Hippocampal formation (tissue), 2 donors: ENCODE data around the gene REPS1.
"Not testable (repeated sequence)": the region's sequence is repeated elsewhere in the genome, so short reads cannot be mapped to it uniquely, and the experiment has no call there.

Experiments
- DNase-seq, 2 donors: peaks; one replicate each; lab custom pipeline; 2025; lab: John Stamatoyannopoulos, UW

The REPS1 gene

GRCh38 chr6:139006477-139006876 lies 18.4 kb upstream of the REPS1 start:
- no peak for DNase-seq

GRCh38 chr6:139003751-139004150 lies 15.7 kb upstream of the REPS1 start:
- DNase-seq, result no peak

GRCh38 chr6:138999949-139000725 lies 12.1 kb upstream of the REPS1 start:
- DNase-seq, result no peak

GRCh38 chr6:138997136-138997535 lies 9.1 kb upstream of the REPS1 start:
- no peak for DNase-seq

- no peak for DNase-seq
These were observed 8.5 kb upstream of the REPS1 start for GRCh38 chr6:138996524-138996923.

- not testable (repeated sequence) for DNase-seq
These were observed 5.4 kb upstream of the REPS1 start for GRCh38 chr6:138993410-138993809.

GRCh38 chr6:138992965-138993364 lies 4.9 kb upstream of the REPS1 start:
- DNase-seq, result not testable (repeated sequence)

GRCh38 chr6:138991206-138991605 lies 3.2 kb upstream of the REPS1 start:
- DNase-seq, result no peak

- no peak for DNase-seq
These were observed 1.3 kb upstream of the REPS1 start for GRCh38 chr6:138989098-138989983.

GRCh38 chr6:138988469-138988834 lies 399 bp upstream of the REPS1 start:
- DNase-seq, result no peak

GRCh38 chr6:138987080-138987642 lies 892 bp downstream of the REPS1 start:
- DNase-seq, result no peak

- no peak for DNase-seq
These were observed 1.5 kb downstream of the REPS1 start for GRCh38 chr6:138986578-138986977.

- DNase-seq, result no peak
These were observed 6.6 kb downstream of the REPS1 start for GRCh38 chr6:138981416-138981815.

GRCh38 chr6:138979813-138980668 lies 8.0 kb downstream of the REPS1 start:
- DNase-seq, result no peak

- DNase-seq, result no peak
These were observed 8.7 kb downstream of the REPS1 start for GRCh38 chr6:138979365-138979764.

- no peak for DNase-seq
These were observed 9.8 kb downstream of the REPS1 start for GRCh38 chr6:138978229-138978628.

GRCh38 chr6:138977646-138978167 lies 10.3 kb downstream of the REPS1 start:
- no peak for DNase-seq

GRCh38 chr6:138977242-138977641 lies 10.8 kb downstream of the REPS1 start:
- DNase-seq, result no peak

- DNase-seq, result no peak
These were observed 12.2 kb downstream of the REPS1 start for GRCh38 chr6:138975815-138976214.

GRCh38 chr6:138973466-138974153 lies 14.4 kb downstream of the REPS1 start:
- DNase-seq, result no peak

GRCh38 chr6:138972226-138972665 lies 15.8 kb downstream of the REPS1 start:
- no peak for DNase-seq
